ENCODE data around the gene AFTPH.

AFTPH gene

GRCh38 chr2:64593035-64593655 is 69.0 kb downstream of the AFTPH start:
- Histone ChIP-seq H3K9me3 (ENCODE audit: insufficient read depth, low read length, severe bottlenecking) (no peaks in the 10 kb centered on the region), H2AFZ (ENCODE audit: low read depth, low read length) (no peak overlapping the region), H3K4me3 (ENCODE audit: low read depth in 1 of 2, low read length in 2 of 2) (no peak overlapping the region), H3K27me3 (ENCODE audit: insufficient read depth, low read length, poor library complexity) (no peaks in the 10 kb centered on the region), H3K79me2 (ENCODE audit: insufficient read depth, low read length) (no peaks in the 10 kb centered on the region), H3K4me2 (ENCODE audit: insufficient read depth, low read length) (no peak overlapping the region), H3K27ac (ENCODE audit: low read length) (no peak overlapping the region), H4K20me1 (ENCODE audit: insufficient read depth, low read length) (no peaks in the 10 kb centered on the region), H3K36me3 (ENCODE audit: insufficient read depth, low read length) (peaks cover 28% of the 10 kb centered on the region), H3K4me1 (ENCODE audit: insufficient read depth, low read length) (no peaks in the 10 kb centered on the region), H3K9ac (ENCODE audit: low read depth, low read length) (no peak overlapping the region)
- DNase-seq (no peak), ATAC-seq (ENCODE audit: insufficient read depth, low read depth) (no peak)
- TF ChIP-seq CTCF (IDR thresholded peaks at IDR 0.05; ENCODE audit: borderline replicate concordance, extremely low read depth, low read length, poor library complexity, severe bottlenecking) (no peak), EZH2 (IDR thresholded peaks at IDR 0.05; ENCODE audit: borderline replicate concordance, low read depth, low read length, severe bottlenecking) (no peak)

DNA sequence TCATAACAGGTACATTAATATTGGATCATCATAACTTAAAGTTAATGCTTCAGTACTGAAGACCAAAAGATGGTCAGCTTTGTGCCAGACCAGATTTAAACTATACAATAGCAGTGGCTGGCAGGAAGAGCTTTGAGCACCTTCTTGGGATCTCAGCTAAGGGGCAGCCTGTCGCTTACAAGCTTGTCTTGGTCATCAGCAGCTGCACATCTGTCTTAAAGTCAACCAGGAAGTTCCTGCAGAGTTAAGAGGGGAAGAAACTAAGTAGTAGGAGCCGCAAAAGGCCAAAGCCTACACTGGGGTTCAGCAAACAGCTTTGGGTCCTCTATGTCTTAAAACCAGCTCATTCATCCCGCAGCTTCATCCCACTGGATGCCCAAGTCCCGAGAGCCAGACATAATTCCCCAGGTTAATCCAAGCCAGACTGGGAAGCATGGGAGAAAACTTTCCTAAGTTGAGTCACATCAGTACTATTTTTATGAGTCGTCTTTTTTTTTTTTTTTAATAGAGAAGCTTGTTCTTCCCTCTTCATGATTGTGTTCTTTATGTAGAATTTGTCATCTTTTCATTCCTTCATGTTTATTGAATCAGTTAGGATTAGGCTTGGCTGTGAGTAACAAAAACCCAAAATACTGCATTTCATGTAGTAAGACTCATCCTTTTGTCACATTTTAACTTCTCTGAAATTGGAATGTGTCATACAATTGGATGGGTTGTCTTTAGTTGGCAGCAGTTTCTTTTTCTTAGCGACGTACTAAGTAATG is 70.3 kb downstream of the AFTPH start:
- Histone ChIP-seq H3K27me3 (ENCODE audit: insufficient read depth, low read length, poor library complexity) (no peaks in the 10 kb centered on the region), H3K4me3 (ENCODE audit: low read depth in 1 of 2, low read length in 2 of 2) (no peak overlapping the region), H3K4me1 (ENCODE audit: insufficient read depth, low read length) (no peaks in the 10 kb centered on the region), H3K27ac (ENCODE audit: low read length) (no peak overlapping the region), H2AFZ (ENCODE audit: low read depth, low read length) (no peak overlapping the region), H3K9me3 (ENCODE audit: insufficient read depth, low read length, severe bottlenecking) (no peaks in the 10 kb centered on the region), H4K20me1 (ENCODE audit: insufficient read depth, low read length) (no peaks in the 10 kb centered on the region), H3K4me2 (ENCODE audit: insufficient read depth, low read length) (no peak overlapping the region), H3K9ac (ENCODE audit: low read depth, low read length) (no peak overlapping the region), H3K36me3 (ENCODE audit: insufficient read depth, low read length) (peaks cover 23% of the 10 kb centered on the region), H3K79me2 (ENCODE audit: insufficient read depth, low read length) (no peaks in the 10 kb centered on the region)
- DNase-seq (no peak), ATAC-seq (ENCODE audit: insufficient read depth, low read depth) (no peak)
- TF ChIP-seq EZH2 (IDR thresholded peaks at IDR 0.05; ENCODE audit: borderline replicate concordance, low read depth, low read length, severe bottlenecking) (no peak), CTCF (IDR thresholded peaks at IDR 0.05; ENCODE audit: borderline replicate concordance, extremely low read depth, low read length, poor library complexity, severe bottlenecking) (no peak)

GRCh38 chr2:64595397-64596176 is 71.5 kb downstream of the AFTPH start:
- ATAC-seq (ENCODE audit: insufficient read depth, low read depth) (no peak), DNase-seq (no peak)
- Histone ChIP-seq H3K79me2 (ENCODE audit: insufficient read depth, low read length) (no peaks in the 10 kb centered on the region), H3K9ac (ENCODE audit: low read depth, low read length) (no peak overlapping the region), H3K36me3 (ENCODE audit: insufficient read depth, low read length) (peaks cover 19% of the 10 kb centered on the region), H3K27me3 (ENCODE audit: insufficient read depth, low read length, poor library complexity) (no peaks in the 10 kb centered on the region), H4K20me1 (ENCODE audit: insufficient read depth, low read length) (no peaks in the 10 kb centered on the region), H3K9me3 (ENCODE audit: insufficient read depth, low read length, severe bottlenecking) (no peaks in the 10 kb centered on the region), H2AFZ (ENCODE audit: low read depth, low read length) (no peak overlapping the region), H3K4me1 (ENCODE audit: insufficient read depth, low read length) (no peaks in the 10 kb centered on the region), H3K27ac (ENCODE audit: low read length) (no peak overlapping the region), H3K4me2 (ENCODE audit: insufficient read depth, low read length) (no peak overlapping the region), H3K4me3 (ENCODE audit: low read depth in 1 of 2, low read length in 2 of 2) (no peak overlapping the region)
- no peak for TF ChIP-seq EZH2 (IDR thresholded peaks at IDR 0.05; ENCODE audit: borderline replicate concordance, low read depth, low read length, severe bottlenecking)
- peak; percentile 28 for TF ChIP-seq CTCF (IDR thresholded peaks at IDR 0.05; ENCODE audit: borderline replicate concordance, extremely low read depth, low read length, poor library complexity, severe bottlenecking)

Data from DND-41 (cell line).